ENCODE data around the gene JAKMIP1. TPM values are rescaled to one million over a fixed set of nuclear protein-coding genes. Genes with fewer than 3 reads are reported as not detected.

The JAKMIP1 gene
- total and polyA plus RNA-seq, 2 of the 13 experiments (the other 11 are each of a cell fraction or from before 2014, with no cell fraction given) = not detected

GRCh38 chr4:6221301-6221850 is 21.0 kb upstream of the JAKMIP1 start:
- H2AFZ ChIP-seq (ENCODE audit: low read length) = no peak overlapping the region
- ATAC-seq (no peak), FAIRE-seq (no peak), DNase-seq (ENCODE audit: low spot score) (no peak)
- POLR2A ChIA-PET = no interaction called here
- H3K9me3 ChIP-seq (ENCODE audit: low read length) = no peaks in the 10 kb centered on the region
- H3K36me3 ChIP-seq (replicated peaks in 1 of 2; ENCODE audit: control insufficient read depth in 1 of 2, insufficient read depth in 2 of 2, low read length in 2 of 2) = no peaks in the 10 kb centered on the region
- in situ Hi-C loops (cut with HindIII; ENCODE audit: extremely low pct_ligation_motif_present, low pct_unique_long_range_greater_than_20kb) = no loop called here
- BruUV-seq (replicated peaks) = no TSS peak
- 40% methylated on average over 15 of the region's 16 CpGs for WGBS (ENCODE audit: low lambda C conversion rate)
- CTCF ChIA-PET (ENCODE audit: low intra/inter-chr PET ratio, low total read pairs) = no interaction called here
- no peak overlapping the region for H3K9ac ChIP-seq (ENCODE audit: insufficient read depth, low read depth, low read length)
- H4K20me1 ChIP-seq (ENCODE audit: insufficient read depth, low read length) = no peaks in the 10 kb centered on the region
- H3K4me1 ChIP-seq (ENCODE audit: insufficient read depth, low read length) = no peaks in the 10 kb centered on the region
- no peaks in the 10 kb centered on the region for H3K79me2 ChIP-seq (ENCODE audit: insufficient read depth, low read length)
- H3K4me2 ChIP-seq (ENCODE audit: low read depth, low read length) = no peak overlapping the region
- intact Hi-C loops (cut with micrococcal nuclease; ENCODE audit: unreplicated experiment) = no loop called here
- 0 out of 5 replicates have a peak, but pooled peaks cover 0 to 3% of the 10 kb centered on the region in 2 experiments for H3K27me3 ChIP-seq (ENCODE audit: control insufficient read depth in 1 of 2, insufficient read depth in 2 of 2, low read length in 2 of 2)
- no peak overlapping the region for H3K27ac ChIP-seq (ENCODE audit: extremely low read length, insufficient read depth, low read length)
- TF ChIP-seq STAG1 (CRISPR knock-in tag; IDR thresholded peaks at IDR 0.05) (no peak), JUNB (CRISPR knock-in tag; IDR thresholded peaks at IDR 0.05; ENCODE audit: borderline replicate concordance) (no peak), POLR2A (IDR thresholded peaks at IDR 0.05; ENCODE audit: insufficient read depth in 1 of 2, low read depth in 2 of 2, low read length in 2 of 2) (no peak), FOXP1 (IDR thresholded peaks at IDR 0.05) (no peak), FOXP1 (CRISPR knock-in tag; IDR thresholded peaks at IDR 0.05) (no peak), NCOA2 (CRISPR knock-in tag; IDR thresholded peaks at IDR 0.05) (no peak), ZNF331 (CRISPR knock-in tag; IDR thresholded peaks at IDR 0.05) (no peak), ZSCAN20 (CRISPR knock-in tag; IDR thresholded peaks at IDR 0.05; ENCODE audit: borderline replicate concordance) (no peak), ZNF597 (CRISPR knock-in tag; IDR thresholded peaks at IDR 0.05) (no peak), ZNF274 (CRISPR knock-in tag; IDR thresholded peaks at IDR 0.05) (no peak)
- H3K4me3 ChIP-seq (replicated peaks in 1 of 3; ENCODE audit: insufficient read depth in 1 of 3, low read depth in 2 of 3, low read length in 3 of 3) = no peak overlapping the region
